ENCODE results near the gene LY6G6D. TPM values are rescaled to one million over a fixed set of nuclear protein-coding genes. Genes with fewer than 3 reads are reported as not detected.

LY6G6D gene
- total RNA-seq, 4 donors from 2014 or later, result not detected

- intact Hi-C loops (cut with DNase I; ENCODE audit: low total_unique reads) (loop anchor here (10.0 kb wide), 1 partner anchor 145 kb away; no protein-coding TSS in a partner anchor), in situ Hi-C loops (cut with MboI; ENCODE audit: low pct_ligation_motif_present in 1 of 4, low pct_unique_long_range_greater_than_20kb in 1 of 4, low sequenced_read_pairs in 3 of 4) (loop anchor here in 2 of 4 donors (5.0 to 10.0 kb wide), 2 partner anchors 75 to 78 kb away; partner anchors contain the start of gene SAPCD1 (in 1 of the 2))
- Histone ChIP-seq H3K27ac (peak overlapping the region in 3 of 4 donors; percentile 8 to 48 (median 43)), H3K36me3 (peaks cover 0 to 39% (median 21%) of the 10 kb centered on the region in 4 donors), H3K27me3 (no peaks in the 10 kb centered on the region), H3K9me3 (no peaks in the 10 kb centered on the region), H3K4me1 (no peaks in the 10 kb centered on the region), H3K4me3 (no peak overlapping the region)
- 81% methylated on average over 11 of the region's 11 CpGs; no CpG with 5 or more reads in 1 of the 2 donors for WGBS, 2 donors (ENCODE audit: low coverage in 1 of 2)
- no peak for DNase-seq
- no peak for TF ChIP-seq POLR2A (IDR thresholded peaks at IDR 0.05)
- no peak for TF ChIP-seq EP300 (IDR thresholded peaks at IDR 0.05; ENCODE audit: low read depth)
- peak in 4 of 5 experiments; percentile 11 to 32 (median 22) for TF ChIP-seq CTCF (IDR thresholded peaks at IDR 0.05)
These were observed 25.7 kb upstream of the LY6G6D start for GRCh38 chr6:31689249-31690110.

- intact Hi-C loops (cut with DNase I; ENCODE audit: low total_unique reads) (no loop called here), in situ Hi-C loops (cut with MboI; ENCODE audit: low pct_ligation_motif_present in 1 of 4, low pct_unique_long_range_greater_than_20kb in 1 of 4, low sequenced_read_pairs in 3 of 4) (no loop called here)
- peak overlapping the region in 3 of 4 donors; percentile 43 to 53 (median 48) for H3K27ac ChIP-seq
- H3K27me3 ChIP-seq, result no peaks in the 10 kb centered on the region
- no peaks in the 10 kb centered on the region for H3K9me3 ChIP-seq
- no peaks in the 10 kb centered on the region for H3K4me1 ChIP-seq
- no peak overlapping the region for H3K4me3 ChIP-seq
- 54 to 63% methylated on average over 3 to 10 of the region's 10 CpGs for WGBS, 2 donors (ENCODE audit: low coverage in 1 of 2)
- H3K36me3 ChIP-seq, result peaks cover 0 to 47% (median 23%) of the 10 kb centered on the region in 4 donors
- no peak for TF ChIP-seq CTCF (IDR thresholded peaks at IDR 0.05)
- TF ChIP-seq POLR2AphosphoS5 (IDR thresholded peaks at IDR 0.05), result no peak
- no peak for TF ChIP-seq POLR2A (IDR thresholded peaks at IDR 0.05)
- DNase-seq, result peak; percentile 44
These were observed 24.7 kb upstream of the LY6G6D start for GRCh38 chr6:31690231-31691077.

- intact Hi-C loops (cut with DNase I; ENCODE audit: low total_unique reads) (no loop called here), in situ Hi-C loops (cut with MboI; ENCODE audit: low pct_ligation_motif_present in 1 of 4, low pct_unique_long_range_greater_than_20kb in 1 of 4, low sequenced_read_pairs in 3 of 4) (no loop called here)
- TF ChIP-seq CTCF (IDR thresholded peaks at IDR 0.05) (no peak), EP300 (IDR thresholded peaks at IDR 0.05; ENCODE audit: low read depth) (no peak), POLR2A (IDR thresholded peaks at IDR 0.05) (no peak), POLR2AphosphoS5 (IDR thresholded peaks at IDR 0.05) (no peak)
- Histone ChIP-seq H3K27me3 (no peaks in the 10 kb centered on the region), H3K27ac (peak overlapping the region in 2 of 4 donors; percentile 48 to 53), H3K4me3 (no peak overlapping the region), H3K36me3 (peaks cover 0 to 53% (median 26%) of the 10 kb centered on the region in 4 donors), H3K9me3 (no peaks in the 10 kb centered on the region), H3K4me1 (no peaks in the 10 kb centered on the region)
- 82 to 90% methylated on average over 4 to 6 of the region's 6 CpGs for WGBS, 2 donors (ENCODE audit: low coverage in 1 of 2)
- no peak for DNase-seq
These were observed 24.1 kb upstream of the LY6G6D start for GRCh38 chr6:31691078-31691463.

GRCh38 chr6:31691564-31692108, 23.5 kb upstream of the LY6G6D start:
- intact Hi-C loops (cut with DNase I; ENCODE audit: low total_unique reads) (no loop called here), in situ Hi-C loops (cut with MboI; ENCODE audit: low pct_ligation_motif_present in 1 of 4, low pct_unique_long_range_greater_than_20kb in 1 of 4, low sequenced_read_pairs in 3 of 4) (no loop called here)
- Histone ChIP-seq H3K4me3 (no peak overlapping the region), H3K9me3 (no peaks in the 10 kb centered on the region), H3K27ac (no peak overlapping the region), H3K4me1 (no peaks in the 10 kb centered on the region), H3K36me3 (peaks cover 0 to 55% (median 27%) of the 10 kb centered on the region in 4 donors), H3K27me3 (no peaks in the 10 kb centered on the region)
- 94% methylated on average over 12 of the region's 12 CpGs; no CpG with 5 or more reads in 1 of the 2 donors for WGBS, 2 donors (ENCODE audit: low coverage in 1 of 2)
- no peak for DNase-seq
- no peak for TF ChIP-seq POLR2A (IDR thresholded peaks at IDR 0.05)
- TF ChIP-seq EP300 (IDR thresholded peaks at IDR 0.05; ENCODE audit: low read depth), result no peak
- no peak for TF ChIP-seq POLR2AphosphoS5 (IDR thresholded peaks at IDR 0.05)
- TF ChIP-seq CTCF (IDR thresholded peaks at IDR 0.05), result no peak

All from transverse colon (tissue), 4 donors.